HUES64 (cell line): ENCODE results near the gene PRR18.
"Not testable (repeated sequence)": the region's sequence is repeated elsewhere in the genome, so short reads cannot be mapped to it uniquely, and the experiment has no call there.

ENCODE experiments used
- H3K27ac ChIP-seq: 2 replicates; pipeline ENCODE4 v1.7.0; 2013; ENCODE audit warnings: low read depth, low read length, inconsistent platforms
- H3K27me3 ChIP-seq: 2 replicates; pipeline ENCODE4 v1.6.1; 2013; ENCODE audit warnings: mild to moderate bottlenecking, low read length; ENCODE audit not compliant: insufficient read depth
- H3K36me3 ChIP-seq: 2 replicates; pipeline ENCODE4 v1.6.1; 2013; ENCODE audit warnings: mild to moderate bottlenecking, low read length; ENCODE audit not compliant: insufficient read depth
- H3K4me1 ChIP-seq: 2 replicates; pipeline ENCODE4 v1.6.1; 2013; ENCODE audit warnings: mild to moderate bottlenecking, low read length, moderate library complexity; ENCODE audit not compliant: insufficient read depth
- H3K4me3 ChIP-seq: 2 replicates; pipeline ENCODE4 v1.5.1; 2013; ENCODE audit warnings: mild to moderate bottlenecking, low read length, moderate library complexity
- H3K9ac ChIP-seq: 2 replicates; pipeline ENCODE4 v1.6.1; 2013; ENCODE audit warnings: mild to moderate bottlenecking, low read depth, low read length
- H3K9me3 ChIP-seq: 2 replicates; pipeline ENCODE4 v1.6.1; 2013; ENCODE audit warnings: low read depth, low read length; ENCODE audit not compliant: insufficient read depth
- WGBS: fragments of 150-250, 120-280 bp; methylation state at CpG from one replicate; pipeline ENCODE4 v1.1.7; 2013; ENCODE audit warnings: missing lambda C conversion rate; 5-methylcytosine and 5-hydroxymethylcytosine counted together

PRR18 gene

DNA sequence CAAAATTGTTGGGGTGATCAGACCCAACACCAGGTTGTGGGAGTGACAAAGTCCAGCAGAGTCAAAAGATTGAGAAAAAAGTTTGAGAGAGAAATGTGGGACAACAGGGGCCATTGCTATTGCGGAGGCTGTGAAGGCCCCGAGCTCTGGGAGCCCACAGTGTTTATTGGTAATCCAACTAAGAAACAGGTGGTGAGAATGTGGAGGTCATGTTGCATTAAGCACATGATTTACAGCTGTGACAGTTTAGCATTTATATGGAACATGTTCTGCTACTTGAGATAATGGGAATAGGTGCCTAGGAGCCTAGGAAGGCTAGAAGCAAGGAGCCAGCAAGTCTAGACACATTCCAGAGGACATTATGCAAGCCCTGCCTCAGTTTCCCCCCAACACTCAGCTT, 36.7 kb upstream of the PRR18 start:
- not testable (repeated sequence) for H3K4me3 ChIP-seq, H3K27me3 ChIP-seq, H3K4me1 ChIP-seq, H3K9ac ChIP-seq, H3K27ac ChIP-seq, H3K9me3 ChIP-seq, H3K36me3 ChIP-seq
- WGBS, result 95% methylated on average over 2 of the region's 2 CpGs

- H3K27me3 ChIP-seq, result no peaks in the 10 kb centered on the region
- H3K4me3 ChIP-seq, result no peak overlapping the region
- peaks cover 5% of the 10 kb centered on the region for H3K36me3 ChIP-seq
- no peak overlapping the region for H3K9ac ChIP-seq
- H3K27ac ChIP-seq, result no peak overlapping the region
- no peaks in the 10 kb centered on the region for H3K9me3 ChIP-seq
- WGBS, result 85% methylated on average over 8 of the region's 8 CpGs
- H3K4me1 ChIP-seq, result peaks cover 10% of the 10 kb centered on the region; the same call in 1 of the 2 replicates
Measured at GRCh38 chr6:166344240-166344639, 36.0 kb upstream of the PRR18 start.

DNA sequence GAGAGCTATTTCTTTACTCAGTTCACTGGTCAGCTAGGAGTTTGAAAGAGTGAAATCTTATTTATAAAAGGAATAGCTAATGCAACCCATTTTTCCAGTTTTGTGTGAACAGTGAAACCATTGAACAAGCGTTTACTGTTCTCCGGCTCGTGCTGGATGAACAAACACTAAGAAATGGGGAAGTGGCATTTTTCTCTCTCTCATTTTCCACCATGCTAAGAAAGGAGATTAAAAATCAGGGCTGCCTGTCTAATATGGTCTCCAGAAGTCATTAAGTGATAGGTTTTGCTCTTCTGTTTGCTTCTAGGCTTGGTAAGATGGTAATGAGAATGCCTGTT, 34.9 kb upstream of the PRR18 start:
- Histone ChIP-seq H3K9me3 (no peaks in the 10 kb centered on the region), H3K4me1 (peaks cover 10% of the 10 kb centered on the region; the same call in 1 of the 2 replicates), H3K27me3 (no peaks in the 10 kb centered on the region), H3K4me3 (peak overlapping the region; percentile 88), H3K36me3 (peaks cover 9% of the 10 kb centered on the region), H3K27ac (no peak overlapping the region; the same call in 1 of the 2 replicates), H3K9ac (peak overlapping the region; percentile 86)
- 79% methylated on average over 3 of the region's 3 CpGs for WGBS

- H3K4me1 ChIP-seq, result peaks cover 10% of the 10 kb centered on the region; the same call in 1 of the 2 replicates
- peaks cover 14% of the 10 kb centered on the region for H3K36me3 ChIP-seq
- peak within 1 kb of the TSS; percentile 88 for H3K4me3 ChIP-seq
- H3K27ac ChIP-seq, result peak within 1 kb of the TSS; percentile 76
- no peaks in the 10 kb centered on the region for H3K27me3 ChIP-seq
- peak within 1 kb of the TSS; percentile 86 for H3K9ac ChIP-seq
- H3K9me3 ChIP-seq, result no peaks in the 10 kb centered on the region
- under 1% methylated on average over 73 of the region's 73 CpGs for WGBS
Measured at GRCh38 chr6:166342349-166343149, 34.4 kb upstream of the PRR18 start, which contains the start of gene SFT2D1. Gene SFT2D1 (minus strand): TSS chr6:166342545. CDS start chr6:166342481, 64 bp downstream.

DNA sequence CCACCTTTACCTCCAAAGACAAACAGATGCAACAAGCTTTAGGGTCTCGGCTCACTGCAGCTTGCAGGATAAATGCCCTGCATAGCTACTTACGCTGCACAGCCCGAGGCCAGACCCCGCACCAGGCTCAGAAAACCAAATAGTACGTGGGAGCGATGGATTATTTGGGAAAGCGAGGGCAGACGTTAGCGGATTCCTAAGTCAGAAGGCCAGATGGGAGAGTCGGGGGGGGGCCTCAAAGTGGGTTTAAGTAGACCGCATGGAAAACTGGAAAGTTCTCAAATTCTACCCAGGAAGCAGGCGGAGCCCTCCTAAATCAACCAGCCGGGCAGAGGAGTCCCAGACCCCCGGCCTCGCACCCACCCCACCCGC, 33.8 kb upstream of the PRR18 start:
- WGBS, result 1% methylated on average over 16 of the region's 16 CpGs
- no peaks in the 10 kb centered on the region for H3K9me3 ChIP-seq
- H3K4me1 ChIP-seq, result peaks cover 10% of the 10 kb centered on the region; the same call in 1 of the 2 replicates
- peak overlapping the region; percentile 86 for H3K9ac ChIP-seq
- H3K27me3 ChIP-seq, result no peaks in the 10 kb centered on the region
- peak overlapping the region; percentile 76 for H3K27ac ChIP-seq
- H3K4me3 ChIP-seq, result peak overlapping the region; percentile 88
- H3K36me3 ChIP-seq, result peaks cover 20% of the 10 kb centered on the region

- H3K9me3 ChIP-seq, result no peaks in the 10 kb centered on the region
- 74% methylated on average over 7 of the region's 7 CpGs for WGBS
- H3K36me3 ChIP-seq, result peaks cover 23% of the 10 kb centered on the region
- peak overlapping the region; percentile 86 for H3K9ac ChIP-seq
- no peaks in the 10 kb centered on the region for H3K27me3 ChIP-seq
- peaks cover 10% of the 10 kb centered on the region; the same call in 1 of the 2 replicates for H3K4me1 ChIP-seq
- H3K27ac ChIP-seq, result no peak overlapping the region
- peak overlapping the region; percentile 88 for H3K4me3 ChIP-seq
Measured at GRCh38 chr6:166341464-166341863, 33.3 kb upstream of the PRR18 start.

- WGBS, result 95% methylated on average over 9 of the region's 9 CpGs
- peaks cover 37% of the 10 kb centered on the region for H3K36me3 ChIP-seq
- no peak overlapping the region for H3K27ac ChIP-seq
- no peak overlapping the region for H3K9ac ChIP-seq
- no peaks in the 10 kb centered on the region for H3K9me3 ChIP-seq
- no peaks in the 10 kb centered on the region for H3K27me3 ChIP-seq
- no peak overlapping the region for H3K4me3 ChIP-seq
- peaks cover 10% of the 10 kb centered on the region; the same call in 1 of the 2 replicates for H3K4me1 ChIP-seq
Measured at GRCh38 chr6:166338854-166339253, 30.7 kb upstream of the PRR18 start.

DNA sequence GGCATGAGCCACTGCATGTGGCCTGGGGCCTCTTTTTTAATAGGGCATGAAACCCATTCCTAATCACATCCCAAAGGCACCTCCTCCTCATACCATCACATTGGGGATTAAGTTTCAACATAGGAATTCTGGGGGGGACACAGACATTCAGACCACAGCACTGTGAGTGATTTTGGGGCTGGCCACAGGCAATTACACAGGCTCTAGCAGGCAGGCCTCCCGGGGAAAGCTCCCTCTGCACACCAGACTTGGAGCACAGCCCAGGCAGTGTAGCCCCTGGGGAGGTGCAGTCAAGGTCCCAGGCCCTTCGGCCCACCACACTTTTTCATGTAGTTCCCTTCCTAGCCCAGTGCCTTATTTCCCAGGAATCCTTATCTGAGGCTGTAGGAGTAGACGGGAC, 28.7 kb upstream of the PRR18 start:
- no peaks in the 10 kb centered on the region for H3K9me3 ChIP-seq
- no peak overlapping the region for H3K4me3 ChIP-seq
- H3K36me3 ChIP-seq, result peaks cover 37% of the 10 kb centered on the region
- no peaks in the 10 kb centered on the region for H3K27me3 ChIP-seq
- H3K4me1 ChIP-seq, result peaks cover 5% of the 10 kb centered on the region; the same call in 1 of the 2 replicates
- no peak overlapping the region for H3K9ac ChIP-seq
- no peak overlapping the region for H3K27ac ChIP-seq
- 95% methylated on average over 3 of the region's 3 CpGs for WGBS

DNA sequence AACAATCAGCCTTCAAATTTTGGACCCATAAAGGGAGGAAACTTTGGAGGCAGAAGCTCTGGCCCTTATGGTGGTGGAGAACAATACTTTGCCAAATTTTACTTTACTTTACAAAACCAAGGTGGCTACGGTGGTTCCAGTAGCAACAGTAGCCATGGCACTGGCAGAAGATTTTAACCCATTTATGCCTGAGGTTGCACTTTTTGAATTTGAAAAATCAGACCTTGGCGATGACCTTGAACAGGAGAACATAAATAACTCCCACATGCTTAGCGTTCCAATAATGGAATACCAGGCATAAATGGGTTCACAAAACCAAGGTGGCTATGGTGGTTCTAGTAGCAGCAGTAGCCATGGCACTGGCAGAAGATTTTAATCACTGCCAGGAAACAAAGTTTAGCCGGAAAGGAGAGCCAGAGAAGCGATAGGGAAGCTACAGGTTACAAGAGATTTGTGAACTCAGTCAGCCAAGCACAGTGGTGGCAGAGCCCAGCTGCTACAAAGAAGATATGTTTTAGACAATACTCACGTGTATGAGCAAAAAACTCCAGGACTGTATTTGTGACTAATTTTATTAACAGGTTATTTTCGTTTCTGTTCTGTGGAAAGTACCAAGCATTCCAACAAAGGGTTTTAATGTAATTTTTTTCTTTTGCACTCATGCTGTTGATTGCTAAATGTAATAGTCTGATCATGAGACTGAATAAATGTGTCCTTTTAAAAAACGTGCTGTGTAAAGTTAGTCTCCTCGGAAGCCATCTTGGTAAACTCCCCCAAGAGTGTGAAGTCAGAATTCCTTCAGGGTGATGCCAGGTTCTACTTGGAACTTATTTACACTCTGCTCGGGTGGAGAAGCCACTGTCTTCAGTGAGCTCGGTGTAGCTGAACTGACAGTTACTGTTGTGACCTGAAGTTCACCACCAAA, 27.4 kb upstream of the PRR18 start:
- Histone ChIP-seq H3K4me3 (no peak overlapping the region), H3K9ac (no peak overlapping the region), H3K36me3 (peaks cover 34% of the 10 kb centered on the region), H3K4me1 (peaks cover 9% of the 10 kb centered on the region), H3K27me3 (no peaks in the 10 kb centered on the region), H3K27ac (no peak overlapping the region), H3K9me3 (no peaks in the 10 kb centered on the region)
- 94% methylated on average over 11 of the region's 11 CpGs for WGBS

DNA sequence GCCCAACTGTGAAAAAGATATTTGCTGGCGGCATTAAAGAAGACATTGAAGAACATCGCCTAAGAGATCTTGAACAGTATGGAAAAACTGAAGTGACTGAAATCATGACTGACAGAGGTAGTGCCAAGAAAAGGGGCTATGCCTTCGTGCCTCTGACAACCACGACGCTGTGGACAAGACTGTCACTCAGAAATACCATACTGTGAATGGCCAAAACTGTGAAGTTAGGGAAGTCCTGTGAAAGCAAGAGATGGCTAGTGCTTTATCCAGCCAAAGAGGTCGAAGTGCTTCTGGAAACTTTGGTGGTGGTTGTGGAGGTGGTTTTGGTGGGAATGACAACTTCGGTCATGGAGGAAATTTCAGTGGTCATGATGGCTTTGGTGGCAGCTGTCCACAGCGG, 26.7 kb upstream of the PRR18 start:
- 95% methylated on average over 8 of the region's 8 CpGs for WGBS
- Histone ChIP-seq H3K9me3 (no peaks in the 10 kb centered on the region), H3K9ac (no peak overlapping the region), H3K4me1 (peaks cover 16% of the 10 kb centered on the region), H3K4me3 (no peak overlapping the region), H3K27ac (no peak overlapping the region), H3K36me3 (peaks cover 32% of the 10 kb centered on the region), H3K27me3 (no peaks in the 10 kb centered on the region)
